ENCODE measurements around the gene SFMBT2. TPM values are rescaled to one million over a fixed set of nuclear protein-coding genes. Genes with fewer than 3 reads are reported as not detected.

The SFMBT2 gene
- total RNA-seq, 4 donors from 2014 or later: 0.60 to 8.6 (median 2.5) TPM

- DNase-seq: no peak
- Histone ChIP-seq H3K27ac (no peak overlapping the region), H3K4me1 (no peaks in the 10 kb centered on the region), H3K9me3 (no peaks in the 10 kb centered on the region), H3K4me3 (no peak overlapping the region), H3K36me3 (no peaks in the 10 kb centered on the region), H3K27me3 (no peaks in the 10 kb centered on the region)
- intact Hi-C loops (cut with DNase I; ENCODE audit: low total_unique reads): no loop called here
- 78 to 79% methylated on average over 1 to 6 of the region's 6 CpGs for WGBS, 2 donors (ENCODE audit: low coverage in 1 of 2)
- TF ChIP-seq POLR2AphosphoS5 (IDR thresholded peaks at IDR 0.05): no peak
- TF ChIP-seq CTCF (IDR thresholded peaks at IDR 0.05): no peak
- TF ChIP-seq EP300 (IDR thresholded peaks at IDR 0.05; ENCODE audit: low read depth): no peak
- in situ Hi-C loops (cut with MboI; ENCODE audit: low pct_ligation_motif_present in 1 of 4, low pct_unique_long_range_greater_than_20kb in 1 of 4, low sequenced_read_pairs in 3 of 4): no loop called here
Measured at GRCh38 chr10:7243139-7243538, 167.7 kb downstream of the SFMBT2 start.

GRCh38 chr10:7239312-7239985, 171.4 kb downstream of the SFMBT2 start:
- no peak for DNase-seq
- in situ Hi-C loops (cut with MboI; ENCODE audit: low pct_ligation_motif_present in 1 of 4, low pct_unique_long_range_greater_than_20kb in 1 of 4, low sequenced_read_pairs in 3 of 4): no loop called here
- H3K27ac ChIP-seq: no peak overlapping the region
- 83 to 85% methylated on average over 4 to 5 of the region's 5 CpGs for WGBS, 2 donors (ENCODE audit: low coverage in 1 of 2)
- no peak overlapping the region for H3K4me3 ChIP-seq
- TF ChIP-seq POLR2AphosphoS5 (IDR thresholded peaks at IDR 0.05): no peak
- TF ChIP-seq CTCF (IDR thresholded peaks at IDR 0.05): no peak
- no peak for TF ChIP-seq POLR2A (IDR thresholded peaks at IDR 0.05)
- TF ChIP-seq EP300 (IDR thresholded peaks at IDR 0.05; ENCODE audit: low read depth): no peak
- H3K27me3 ChIP-seq: no peaks in the 10 kb centered on the region
- no peaks in the 10 kb centered on the region for H3K4me1 ChIP-seq
- H3K9me3 ChIP-seq: no peaks in the 10 kb centered on the region
- intact Hi-C loops (cut with DNase I; ENCODE audit: low total_unique reads): no loop called here
- H3K36me3 ChIP-seq: no peaks in the 10 kb centered on the region

GRCh38 chr10:7235376-7235775, 175.5 kb downstream of the SFMBT2 start:
- no peak overlapping the region for H3K27ac ChIP-seq
- intact Hi-C loops (cut with DNase I; ENCODE audit: low total_unique reads): no loop called here
- H3K4me1 ChIP-seq: no peaks in the 10 kb centered on the region
- DNase-seq: no peak
- H3K36me3 ChIP-seq: no peaks in the 10 kb centered on the region
- 81 to 91% methylated on average over 2 to 3 of the region's 3 CpGs for WGBS, 2 donors (ENCODE audit: low coverage in 1 of 2)
- in situ Hi-C loops (cut with MboI; ENCODE audit: low pct_ligation_motif_present in 1 of 4, low pct_unique_long_range_greater_than_20kb in 1 of 4, low sequenced_read_pairs in 3 of 4): no loop called here
- TF ChIP-seq POLR2AphosphoS5 (IDR thresholded peaks at IDR 0.05) (no peak), CTCF (IDR thresholded peaks at IDR 0.05) (no peak), EP300 (IDR thresholded peaks at IDR 0.05; ENCODE audit: low read depth) (no peak), POLR2A (IDR thresholded peaks at IDR 0.05) (no peak)
- H3K4me3 ChIP-seq: no peak overlapping the region
- H3K27me3 ChIP-seq: no peaks in the 10 kb centered on the region
- no peaks in the 10 kb centered on the region for H3K9me3 ChIP-seq

- H3K27me3 ChIP-seq: no peaks in the 10 kb centered on the region
- H3K36me3 ChIP-seq: no peaks in the 10 kb centered on the region
- intact Hi-C loops (cut with DNase I; ENCODE audit: low total_unique reads) (no loop called here), in situ Hi-C loops (cut with MboI; ENCODE audit: low pct_ligation_motif_present in 1 of 4, low pct_unique_long_range_greater_than_20kb in 1 of 4, low sequenced_read_pairs in 3 of 4) (no loop called here)
- no peaks in the 10 kb centered on the region for H3K9me3 ChIP-seq
- H3K4me3 ChIP-seq: no peak overlapping the region
- no peak for DNase-seq
- TF ChIP-seq POLR2AphosphoS5 (IDR thresholded peaks at IDR 0.05) (no peak), EP300 (IDR thresholded peaks at IDR 0.05; ENCODE audit: low read depth) (no peak), POLR2A (IDR thresholded peaks at IDR 0.05) (no peak), CTCF (IDR thresholded peaks at IDR 0.05) (no peak)
- WGBS, 2 donors (ENCODE audit: low coverage in 1 of 2): 73 to 83% methylated on average over 3 of the region's 3 CpGs
- no peak overlapping the region for H3K27ac ChIP-seq
- H3K4me1 ChIP-seq: no peaks in the 10 kb centered on the region
Measured at GRCh38 chr10:7234109-7234508, 176.7 kb downstream of the SFMBT2 start.
